GOT3 (cell line): ENCODE results near the gene PAX7.
"Not testable (repeated sequence)": the region's sequence is repeated elsewhere in the genome, so short reads cannot be mapped to it uniquely, and the experiment has no call there.

ENCODE experiments used
- DNase-seq: peaks from one replicate; lab custom pipeline; 2025; ENCODE audit warnings: mixed read lengths; lab: John Stamatoyannopoulos, UW

Gene PAX7

DNA sequence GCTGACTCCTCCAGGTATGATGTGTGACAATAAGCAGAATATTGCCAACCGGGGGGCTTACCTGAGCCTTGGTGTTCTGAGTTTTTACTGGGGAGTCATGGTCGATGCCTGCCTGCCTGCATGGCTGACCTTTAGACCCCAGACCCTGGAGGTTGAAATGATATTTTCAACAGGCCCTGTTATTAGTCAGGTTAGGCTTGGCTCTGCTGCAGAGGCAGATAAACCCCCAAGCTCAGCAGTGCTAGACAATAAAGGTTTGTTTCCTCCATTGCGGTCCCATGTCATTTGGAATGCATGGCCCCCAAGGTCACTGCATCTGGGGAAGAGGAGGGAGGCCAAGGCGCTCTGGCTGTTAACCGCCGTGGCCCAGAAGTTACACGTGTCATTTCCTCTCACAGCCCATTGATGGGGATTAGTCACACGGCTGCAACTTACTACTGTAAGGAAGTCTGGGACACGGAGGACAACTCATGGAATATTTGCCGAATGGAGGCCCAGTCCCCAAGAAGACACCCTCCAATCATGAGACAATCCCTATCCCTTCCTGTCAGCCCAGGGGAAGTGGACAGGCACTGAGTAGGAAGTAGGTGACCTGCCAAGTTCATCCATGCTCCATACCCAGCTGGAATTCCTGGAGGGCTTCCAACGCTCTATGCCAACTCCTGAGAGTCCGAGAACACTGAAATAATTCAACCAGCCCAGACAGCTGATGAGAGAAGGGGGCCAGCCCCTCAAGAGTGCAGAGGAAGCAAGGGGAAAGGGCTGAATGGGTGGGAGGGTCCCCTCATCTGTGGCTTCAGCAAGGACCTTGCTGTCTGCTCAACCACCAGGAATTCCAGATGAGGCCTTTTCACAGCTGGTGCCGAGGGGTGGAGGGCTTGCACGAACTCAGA lies 131.5 kb downstream of the PAX7 start:
- no peak for DNase-seq

DNA sequence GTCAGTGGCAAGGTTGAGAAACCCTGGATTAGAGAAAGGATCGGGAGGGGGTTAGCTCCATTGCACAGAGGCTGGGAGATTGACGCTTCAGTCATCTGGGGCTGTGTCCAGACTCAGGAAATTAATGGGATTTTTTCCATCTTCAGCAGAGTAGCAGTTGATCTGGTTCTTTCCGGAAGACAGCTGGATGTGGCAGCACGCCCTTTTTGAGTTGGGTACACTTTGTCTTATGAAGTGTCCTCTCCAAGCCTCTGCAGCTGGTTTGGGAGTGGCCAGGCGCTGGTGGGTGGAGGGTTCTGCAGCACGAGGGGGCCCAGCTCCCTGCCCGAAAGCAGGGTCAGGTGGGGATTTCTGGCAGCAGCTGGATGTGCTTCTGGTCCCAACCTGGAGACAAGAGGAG lies 133.7 kb downstream of the PAX7 start:
- DNase-seq, result no peak

DNA sequence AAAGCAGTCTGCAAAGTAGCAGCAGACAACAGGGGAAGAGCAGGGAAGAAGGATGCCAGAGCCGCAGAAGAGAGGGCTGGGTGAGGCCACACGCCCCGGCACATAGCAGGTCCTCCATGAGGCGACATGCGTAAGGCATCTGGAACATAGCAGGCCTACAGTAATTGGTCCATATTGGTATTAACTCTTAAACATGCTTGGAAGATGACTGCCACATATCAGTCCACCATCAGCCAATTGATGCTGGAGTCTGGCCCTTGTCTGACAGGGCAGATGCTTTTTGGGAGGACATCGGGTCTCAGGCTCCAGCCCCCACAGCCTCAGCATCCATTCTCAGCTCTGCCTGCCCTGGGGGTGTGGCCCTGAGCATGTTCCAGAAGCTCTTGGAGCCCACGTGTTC lies 135.1 kb downstream of the PAX7 start:
- DNase-seq, result no peak

DNA sequence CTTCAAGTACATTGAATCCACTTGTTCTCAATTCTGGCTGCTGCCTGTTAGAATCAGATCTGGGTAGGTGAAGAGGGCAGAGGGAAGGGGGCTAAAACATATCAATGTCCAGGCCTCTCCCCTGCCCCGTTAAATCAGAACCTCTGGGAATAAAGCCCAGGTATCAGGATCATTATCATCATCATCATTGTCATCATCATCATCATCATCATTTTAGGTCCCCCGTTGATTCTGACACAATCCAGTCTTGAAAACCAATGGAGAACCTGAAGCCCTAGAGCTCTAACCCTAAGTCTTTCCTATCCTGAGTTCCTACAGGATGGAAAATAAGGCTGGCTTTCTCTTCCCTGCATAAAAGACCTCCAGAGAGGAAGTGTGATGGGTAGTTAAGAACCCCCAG lies 135.7 kb downstream of the PAX7 start:
- DNase-seq, result no peak

DNA sequence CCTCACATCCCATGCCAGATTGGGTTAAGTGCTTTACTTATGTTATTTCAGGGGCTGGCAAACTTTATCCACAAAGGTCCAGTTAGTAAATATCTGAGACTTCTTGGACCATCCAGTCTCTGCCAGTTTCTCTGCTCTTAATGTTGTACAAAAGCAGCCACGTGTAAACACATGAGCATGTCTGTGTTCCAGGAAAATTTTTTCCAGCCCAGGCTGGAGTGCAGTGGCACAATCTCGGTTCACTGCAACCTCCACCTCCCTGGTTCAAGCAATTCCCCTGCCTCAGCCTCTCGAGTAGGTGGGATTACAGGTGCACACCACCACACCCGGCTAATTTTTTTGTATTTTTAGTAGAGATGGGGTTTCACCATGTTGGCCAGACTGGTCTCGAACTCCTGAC lies 136.9 kb downstream of the PAX7 start:
- not testable (repeated sequence) for DNase-seq

DNA sequence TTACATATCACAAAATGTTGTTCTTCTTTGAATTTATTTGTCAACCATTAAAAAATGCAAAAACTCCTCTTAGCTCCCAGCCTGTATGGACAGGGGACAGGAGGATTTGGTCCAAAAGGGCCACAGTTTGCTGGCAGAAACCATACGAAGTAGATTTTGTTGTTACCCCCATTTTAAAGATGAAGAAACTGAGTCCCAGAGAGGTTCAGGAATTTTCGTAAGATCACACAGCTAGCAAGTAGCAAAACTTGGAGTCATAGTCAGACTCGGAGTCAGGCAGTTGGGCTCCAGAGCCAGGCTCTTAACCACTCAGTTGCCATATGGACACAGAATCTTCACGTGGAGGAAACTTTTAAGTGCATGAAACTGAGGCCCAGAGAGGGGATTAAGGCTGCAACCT lies 137.4 kb downstream of the PAX7 start:
- DNase-seq, result no peak

DNA sequence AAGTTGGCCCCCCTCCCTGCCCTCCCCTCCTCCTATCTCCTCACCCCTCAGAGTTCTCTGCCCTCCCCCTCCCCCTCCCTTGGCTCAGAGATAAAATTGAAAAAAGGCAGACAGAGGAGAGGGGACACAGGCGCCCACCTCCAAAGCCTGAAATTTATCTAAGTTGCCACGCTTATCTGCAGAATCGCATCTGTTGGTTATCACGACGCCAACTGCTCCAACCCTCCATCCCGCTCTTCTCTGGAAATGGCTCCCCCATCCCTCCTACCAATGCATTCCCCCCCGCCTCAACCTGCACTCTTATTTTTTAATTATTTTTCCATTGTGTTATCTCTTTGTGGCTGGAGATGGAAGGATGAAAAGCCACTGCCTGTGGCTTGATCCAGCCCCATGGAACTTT lies 138.5 kb downstream of the PAX7 start:
- DNase-seq, result no peak

DNA sequence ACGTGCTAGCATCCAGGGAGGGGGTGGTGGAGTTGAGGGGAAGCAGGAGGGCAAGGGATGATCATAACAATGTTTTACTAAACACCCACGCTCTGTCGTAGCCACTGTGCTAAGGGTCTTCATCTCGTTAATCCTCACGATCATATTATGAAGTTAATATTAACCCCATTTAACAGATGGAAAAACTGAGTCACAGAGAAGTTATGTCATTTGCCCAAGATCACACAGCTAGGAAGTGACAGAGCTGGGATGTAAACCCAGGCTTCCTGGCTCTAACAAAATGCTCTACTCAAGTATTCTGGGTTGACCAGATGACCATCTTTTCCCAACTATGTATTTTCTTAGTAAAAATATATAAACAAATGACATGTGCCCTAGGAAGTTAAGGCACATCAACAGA lies 140.2 kb downstream of the PAX7 start:
- no peak for DNase-seq

DNA sequence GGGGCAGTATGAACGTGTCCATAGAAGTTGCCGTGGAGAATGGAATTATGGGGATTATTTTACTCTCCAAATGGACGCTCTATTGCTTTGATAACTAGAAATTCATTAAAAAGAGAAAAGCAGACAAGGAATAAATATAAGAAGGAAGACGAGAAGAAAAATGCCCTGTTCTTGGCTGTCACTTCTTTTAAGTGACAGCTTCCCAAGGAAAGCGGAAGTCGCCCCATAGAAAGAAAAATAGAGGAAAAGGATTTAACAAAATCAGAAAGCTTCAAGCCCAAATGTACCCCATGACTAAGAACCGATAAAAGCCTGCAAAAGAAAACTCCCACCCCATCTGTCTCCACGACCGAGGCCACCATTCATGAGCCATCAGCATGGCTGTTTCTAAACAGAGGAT lies 143.1 kb downstream of the PAX7 start:
- no peak for DNase-seq

DNA sequence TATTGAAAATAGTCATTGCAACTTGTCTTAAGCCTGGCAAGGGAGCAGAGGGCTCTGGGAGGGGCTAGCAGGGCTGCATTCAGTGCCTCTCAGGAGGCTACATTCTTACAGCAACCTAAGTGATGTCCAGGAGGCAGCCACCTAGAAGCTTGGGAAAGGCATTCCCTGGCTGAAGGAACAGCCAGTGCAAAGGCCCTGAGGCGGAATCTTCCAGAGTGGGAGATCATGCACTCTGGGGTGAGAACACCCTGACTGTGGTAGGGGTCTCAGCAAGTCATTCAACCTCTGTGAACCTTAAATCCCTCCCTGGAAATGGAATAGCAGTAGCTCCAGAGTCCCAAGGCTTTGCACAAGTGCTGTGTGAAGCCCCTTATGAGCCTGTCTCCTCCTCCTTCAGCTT lies 144.7 kb downstream of the PAX7 start:
- DNase-seq, result no peak

DNA sequence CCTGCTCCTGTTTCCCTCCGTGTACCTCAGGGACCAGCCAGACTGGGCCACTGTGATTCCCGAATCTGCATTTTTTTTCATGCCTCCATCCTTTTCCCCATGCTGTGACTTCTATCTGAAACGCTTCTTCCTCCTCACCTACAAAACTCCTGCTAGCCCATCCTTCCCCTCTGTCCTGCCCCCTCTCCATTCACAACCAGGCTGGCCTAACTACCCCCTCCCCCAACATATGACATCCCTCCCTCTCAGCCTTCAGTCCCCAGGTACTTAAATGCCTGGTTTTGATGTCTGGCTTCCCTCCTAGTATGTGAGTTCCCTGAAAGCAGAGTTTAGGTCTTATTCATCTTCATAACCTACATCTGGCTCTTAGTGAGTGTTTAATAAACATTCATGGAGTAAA lies 146.1 kb downstream of the PAX7 start:
- DNase-seq, result no peak

DNA sequence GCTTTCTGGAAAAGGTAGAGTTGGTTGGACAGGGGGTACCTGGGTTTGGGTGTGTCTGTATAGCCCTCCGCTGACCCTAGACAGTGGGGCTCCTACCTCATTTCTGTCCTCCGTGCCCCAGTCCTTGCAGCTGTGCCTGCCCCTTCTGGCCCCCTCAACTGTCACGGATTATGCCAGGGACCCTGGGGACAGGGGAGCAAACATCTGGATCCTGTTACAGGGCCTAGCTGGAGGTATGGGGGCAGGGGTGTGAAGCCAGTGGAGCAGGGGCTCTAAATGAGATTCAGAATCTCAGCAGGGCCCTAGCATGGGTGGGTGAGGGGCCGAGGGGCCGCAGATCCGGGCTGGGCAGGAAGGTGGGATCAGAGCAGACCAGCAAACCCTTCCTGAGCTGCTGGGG lies 147.8 kb downstream of the PAX7 start:
- DNase-seq, result no peak

DNA sequence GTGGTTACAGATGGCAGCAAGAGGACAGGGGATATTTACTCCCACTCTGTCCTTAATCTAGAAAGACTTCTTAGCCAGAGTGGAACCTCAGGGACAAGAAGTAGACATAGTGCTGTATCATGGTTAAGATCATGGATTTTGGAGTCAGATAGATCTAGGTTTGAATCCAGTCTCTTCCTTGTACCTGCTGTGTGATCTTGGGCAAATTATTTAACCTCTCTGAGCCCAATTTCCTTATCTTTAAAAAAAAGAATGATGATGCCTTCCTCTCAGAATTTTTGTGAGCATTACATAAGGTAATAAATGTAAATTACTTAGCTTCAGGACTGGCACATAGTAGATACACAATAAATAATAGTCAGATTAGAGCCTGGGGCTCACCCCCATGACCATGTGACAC lies 150.4 kb downstream of the PAX7 start:
- DNase-seq, result no peak

DNA sequence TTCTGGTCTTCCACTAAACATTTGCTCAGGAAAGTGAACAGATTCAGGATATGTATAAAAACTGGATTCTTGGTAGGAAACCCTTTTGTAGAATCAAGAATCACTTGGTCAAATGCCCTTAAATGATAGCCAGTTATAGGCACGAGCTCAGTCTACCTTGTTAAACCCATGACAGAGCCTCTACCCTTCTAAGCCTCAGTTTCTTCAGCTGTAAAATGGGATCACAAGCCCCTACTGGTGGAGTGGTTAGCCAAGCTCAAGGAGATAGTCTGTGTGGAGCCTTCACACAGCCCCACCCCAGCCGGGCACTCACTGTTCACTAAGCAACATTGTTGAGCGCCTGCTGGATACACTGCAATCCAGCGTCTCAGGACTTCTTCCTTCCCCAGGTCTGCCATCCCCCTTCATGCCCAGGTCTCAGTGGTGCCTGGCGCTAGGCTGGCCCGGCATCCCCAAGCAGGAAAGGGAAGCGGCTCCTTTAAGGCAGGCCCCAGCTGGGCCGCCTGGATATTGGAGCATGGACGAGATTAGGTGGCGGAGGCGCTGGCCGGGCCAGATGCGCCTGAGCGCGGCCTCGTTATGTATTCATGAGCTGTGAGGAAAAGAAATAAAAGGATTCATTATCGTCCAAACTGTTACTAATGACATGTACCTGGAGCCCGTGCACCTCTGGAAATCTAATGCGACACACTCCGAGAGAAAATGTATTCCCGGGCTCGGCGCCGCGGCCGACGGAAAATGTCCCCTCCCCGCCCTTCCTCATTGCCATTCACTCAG lies 153.2 kb downstream of the PAX7 start:
- no peak for DNase-seq

DNA sequence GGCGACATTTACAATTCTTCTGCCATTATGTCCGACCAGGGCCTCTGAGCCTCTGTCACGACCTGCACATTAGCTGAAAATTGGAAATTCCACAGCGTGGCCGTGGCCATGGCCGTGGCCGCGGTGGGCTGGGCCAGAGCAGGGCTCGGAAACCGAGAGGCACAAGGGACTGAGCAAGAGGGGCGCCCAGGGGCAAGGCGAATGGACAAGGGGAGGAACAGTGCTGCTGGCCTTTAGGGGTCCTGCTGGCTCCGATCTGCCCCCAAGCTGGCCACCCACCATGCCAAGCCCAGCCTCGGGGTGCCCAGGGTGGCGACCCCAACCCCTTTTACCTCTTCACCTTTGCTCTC lies 153.8 kb downstream of the PAX7 start:
- DNase-seq, result no peak

DNA sequence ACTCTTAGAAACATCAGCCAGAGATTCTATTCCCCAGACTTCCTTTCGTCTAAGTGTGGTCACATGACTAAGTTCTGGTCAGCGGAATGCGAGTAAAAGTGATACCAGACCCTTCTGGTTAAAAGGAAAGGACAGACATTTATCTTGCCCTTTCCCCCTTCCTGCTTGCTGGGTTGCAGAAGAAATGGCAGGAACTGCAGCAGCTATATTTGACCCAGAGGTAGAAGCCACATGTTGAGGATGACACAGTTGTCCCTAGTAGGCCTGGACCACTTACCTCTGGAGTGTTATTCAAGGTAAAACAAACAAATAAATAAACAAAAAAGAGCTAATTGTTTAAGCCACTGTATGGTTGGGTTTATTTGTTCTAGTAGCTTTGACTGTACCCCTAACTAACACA lies 155.5 kb downstream of the PAX7 start:
- DNase-seq, result no peak

DNA sequence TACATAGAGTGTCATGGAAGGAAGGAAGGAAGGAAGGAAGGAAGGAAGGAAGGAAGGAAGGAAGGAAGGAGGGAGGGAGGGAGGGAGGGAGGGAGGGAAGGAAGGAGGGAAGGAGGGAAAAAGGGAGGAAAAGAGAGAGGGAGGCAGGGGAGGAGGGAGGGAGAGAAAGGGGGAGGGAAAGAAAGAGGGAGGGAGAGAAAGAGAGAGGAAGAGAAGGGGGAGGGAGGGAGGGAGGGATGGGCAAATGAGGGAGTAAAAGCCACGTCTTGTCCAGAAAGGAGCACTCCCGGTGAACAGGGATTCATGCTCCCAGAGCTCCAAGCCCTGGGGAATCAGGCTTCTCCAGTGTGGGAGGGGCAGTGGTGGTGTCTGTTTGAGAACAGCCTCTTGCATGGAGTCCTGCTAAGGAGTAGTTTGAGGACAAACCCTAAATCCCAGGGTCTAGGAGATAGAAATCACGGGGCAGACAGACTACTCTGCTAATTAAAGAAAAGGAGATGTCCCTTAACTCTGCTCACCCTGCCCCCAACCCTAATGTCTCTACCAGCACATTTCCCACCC lies 157.3 kb downstream of the PAX7 start:
- no peak for DNase-seq

DNA sequence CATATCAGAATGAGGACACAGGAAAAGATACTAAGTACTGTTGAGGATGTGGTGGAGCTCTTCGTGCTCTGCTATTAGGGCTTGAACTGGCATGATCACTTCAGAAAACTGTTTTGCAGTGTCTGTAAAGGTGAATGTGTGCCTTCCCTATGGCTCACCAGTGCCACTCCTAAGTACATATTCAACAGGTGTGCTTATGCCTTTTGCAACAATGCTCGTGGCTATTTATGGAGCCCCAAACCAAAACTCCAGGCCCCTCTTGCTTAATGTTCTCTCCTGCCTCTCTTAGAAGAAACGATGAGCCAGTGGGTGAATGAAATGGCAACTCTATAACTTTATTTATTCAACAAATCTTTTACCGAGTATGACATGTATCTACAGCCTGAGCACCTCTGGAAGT lies 158.6 kb downstream of the PAX7 start:
- no peak for DNase-seq

DNA sequence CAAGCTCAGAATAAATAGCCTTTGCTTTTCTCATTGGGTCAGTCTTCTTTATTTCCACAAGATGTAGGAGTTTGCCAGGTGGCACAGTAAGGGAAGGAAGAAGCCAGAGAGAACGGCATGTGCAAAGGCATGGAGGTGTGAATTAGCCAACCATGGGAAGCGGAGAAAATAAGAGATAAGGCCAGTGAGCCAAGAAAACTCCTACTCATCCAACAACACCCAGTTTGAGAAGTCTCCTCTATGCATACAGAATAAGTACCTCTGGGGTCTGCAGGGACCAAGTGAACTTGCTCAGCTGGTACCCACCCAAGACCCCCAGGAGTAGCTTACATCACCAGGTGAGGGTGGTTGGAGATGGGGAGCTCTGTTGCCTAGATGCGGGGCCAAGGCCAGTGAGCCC lies 162.1 kb downstream of the PAX7 start:
- no peak for DNase-seq

DNA sequence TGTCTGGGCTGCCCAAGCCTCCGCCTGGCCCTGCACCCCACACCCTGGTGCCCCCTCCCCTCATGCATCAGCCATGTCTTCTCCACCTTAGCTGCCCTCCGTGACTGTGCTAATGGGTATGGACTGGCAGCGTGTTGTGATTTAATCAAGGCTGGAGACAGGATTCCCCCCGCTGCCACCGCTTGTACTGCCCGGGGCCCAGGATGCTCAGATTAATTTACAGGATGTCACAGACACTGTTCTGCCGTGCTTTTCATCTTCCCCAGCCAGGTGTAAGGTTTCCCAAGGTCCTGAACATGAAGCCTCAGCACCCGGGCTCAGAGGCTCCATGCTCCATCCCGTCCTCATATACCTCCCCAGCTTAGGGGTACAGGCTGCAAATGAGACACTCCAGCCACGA lies 162.5 kb downstream of the PAX7 start:
- DNase-seq, result no peak

DNA sequence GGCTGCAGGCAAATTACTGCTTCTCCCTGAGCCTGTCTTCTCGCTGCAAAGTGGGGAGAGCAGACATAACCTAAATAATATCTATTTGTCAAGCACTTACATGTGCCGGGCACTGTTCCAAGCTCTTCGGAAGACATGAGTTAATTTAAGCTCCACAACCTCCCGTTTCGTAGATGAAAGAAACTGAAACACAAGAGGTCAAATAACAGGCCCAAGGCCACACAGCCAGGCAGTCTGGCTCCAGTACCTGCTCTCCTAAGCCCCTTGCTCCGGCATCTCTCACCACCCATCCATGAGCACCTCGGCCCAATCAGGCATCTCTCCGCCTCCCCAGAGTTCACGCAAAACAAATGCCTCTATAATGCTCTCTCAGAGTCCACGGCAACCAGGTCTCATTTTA lies 163.4 kb downstream of the PAX7 start:
- no peak for DNase-seq

DNA sequence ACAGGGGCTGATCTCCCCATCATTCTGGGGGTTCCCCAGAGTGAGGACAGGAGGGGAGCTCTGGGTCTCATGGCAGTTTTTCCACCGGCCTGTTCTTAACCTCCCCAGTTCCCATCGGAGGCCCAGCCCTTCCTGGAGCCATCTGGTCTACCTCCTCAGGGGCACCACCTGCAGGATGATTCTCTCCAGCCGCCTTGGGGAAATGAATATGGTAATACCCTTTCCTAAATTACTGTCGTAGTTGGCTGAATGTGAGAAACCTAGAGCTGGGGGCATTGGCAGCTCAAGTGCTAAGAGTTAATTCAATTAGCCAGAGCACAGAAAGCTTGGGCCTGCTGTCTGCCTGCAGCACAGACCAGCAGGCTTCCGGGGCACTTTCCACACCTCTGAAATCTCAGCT lies 163.9 kb downstream of the PAX7 start:
- DNase-seq, result no peak

DNA sequence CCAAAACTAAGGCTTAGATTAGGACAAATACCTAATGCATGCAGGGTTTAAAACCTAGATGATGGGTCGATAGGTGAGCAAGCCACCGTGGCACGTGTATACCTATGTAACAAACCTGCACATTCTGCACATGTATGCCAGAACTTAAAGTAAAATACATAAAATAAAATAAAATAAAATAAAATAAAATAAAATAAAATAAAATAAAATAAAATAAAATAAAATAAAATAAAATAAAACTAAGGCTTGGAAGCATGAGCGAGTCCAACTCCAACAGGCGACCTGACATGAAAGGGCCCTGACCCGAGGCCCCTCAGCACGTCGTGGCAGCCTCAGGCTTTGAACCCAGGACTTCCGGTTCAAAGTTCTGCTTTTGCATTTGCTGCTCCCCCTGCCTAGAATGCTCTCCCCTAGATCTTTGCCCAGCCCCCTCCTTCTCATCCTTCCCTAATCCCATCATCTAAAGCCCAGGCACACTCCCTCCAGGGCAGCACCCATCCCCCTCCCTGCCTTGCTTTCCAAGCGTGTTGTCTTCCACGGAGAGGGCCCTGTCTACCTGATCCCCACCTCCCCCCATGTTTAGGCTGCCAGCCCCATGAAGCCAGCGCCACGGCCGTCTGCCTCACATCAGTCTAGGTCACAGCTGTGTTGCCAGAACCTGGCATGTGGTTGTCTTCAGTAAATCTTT lies 164.5 kb downstream of the PAX7 start:
- no peak for DNase-seq
